ENCODE measurements around the gene MCM3.

MCM3 gene

DNA sequence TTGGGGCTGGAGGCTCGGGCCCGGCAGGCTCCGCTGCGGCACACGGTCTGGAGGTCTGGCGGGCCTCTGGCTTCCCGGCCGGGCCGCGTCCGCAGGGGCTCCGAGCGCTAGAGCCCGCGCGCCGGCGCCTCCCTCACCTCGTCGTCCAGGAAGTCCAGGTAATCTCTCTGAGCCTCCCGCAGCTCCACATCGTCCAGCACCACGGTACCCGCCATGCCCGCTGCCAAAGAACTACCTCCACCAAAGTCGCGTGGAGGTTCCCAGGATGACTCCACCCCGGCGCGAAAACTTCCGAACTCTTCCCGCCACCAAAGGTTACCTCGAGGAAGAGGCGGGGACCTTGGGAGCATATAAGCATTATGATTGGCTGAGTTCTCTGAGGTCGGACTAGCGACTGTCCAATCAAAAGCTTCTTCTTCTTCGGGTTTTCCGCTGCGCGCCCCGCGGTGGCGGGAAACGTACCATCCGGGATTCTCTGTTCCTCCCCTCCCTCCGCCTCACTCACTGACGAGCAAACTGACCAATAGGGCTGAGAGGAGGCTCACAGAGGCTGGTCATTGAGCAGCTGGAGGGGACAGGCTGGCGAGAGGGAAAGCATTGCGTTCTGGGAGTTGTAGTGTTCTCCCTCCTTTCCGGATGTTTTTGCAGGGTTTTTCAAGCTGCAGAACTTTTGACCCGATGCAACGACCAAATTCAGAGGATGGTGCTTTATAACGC is at the start of gene MCM3:
Gene MCM3 (minus strand): TSS at position 283 of the 717 bp plus-strand sequence. CDS start 68 bp downstream, at position 215.
- peak; percentile 100 for DNase-seq

DNA sequence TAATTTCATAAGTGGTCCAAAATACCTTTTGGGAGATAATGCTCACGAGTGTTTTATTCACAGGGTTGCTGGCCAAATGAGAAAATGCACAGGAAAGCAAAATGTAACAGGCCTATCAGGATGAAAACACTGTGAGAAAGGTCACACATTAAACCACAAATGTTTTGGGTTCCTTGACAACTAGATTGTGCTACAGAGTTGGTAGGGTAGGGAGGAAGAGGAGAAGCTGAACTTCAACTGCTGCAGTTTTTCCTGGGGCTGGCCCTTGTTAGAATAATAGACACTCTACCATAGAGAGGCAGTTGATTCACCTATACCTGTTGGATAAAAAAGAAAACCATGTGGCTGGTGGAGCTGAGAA is 49.3 kb upstream of the MCM3 start:
- DNase-seq, result peak; percentile 79

DNA sequence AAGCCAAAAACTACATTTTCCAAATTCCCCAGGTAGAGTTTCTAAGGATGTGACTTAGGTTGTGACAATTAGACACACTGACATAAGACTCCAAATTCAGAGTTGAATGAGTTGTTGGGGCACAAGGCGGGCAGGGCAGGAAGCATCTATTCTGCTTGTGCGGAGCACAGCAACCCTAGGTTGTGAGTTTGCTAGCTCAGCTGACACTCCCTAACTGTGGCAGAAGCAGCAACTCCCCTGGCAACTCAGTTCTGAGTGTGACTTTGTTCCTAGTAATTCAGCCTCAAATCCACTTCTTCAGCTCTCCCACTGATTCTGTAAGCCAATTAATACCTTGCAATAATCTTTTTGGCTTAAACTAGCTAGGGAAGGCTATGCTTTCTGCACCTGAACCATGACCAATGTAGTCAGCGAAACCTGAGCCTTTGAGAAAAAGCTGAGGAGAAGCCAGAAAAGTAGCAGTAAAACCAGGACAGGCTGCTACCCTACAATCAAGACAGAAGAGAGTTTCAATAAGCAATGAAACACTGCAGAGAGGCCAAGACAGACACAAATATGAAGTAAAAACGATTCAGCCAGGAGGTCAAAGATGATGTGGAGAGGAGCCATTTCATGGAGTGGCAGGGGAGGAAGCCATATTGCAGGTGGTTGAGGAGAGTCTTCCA is 47.4 kb upstream of the MCM3 start:
- DNase-seq, result no peak

DNA sequence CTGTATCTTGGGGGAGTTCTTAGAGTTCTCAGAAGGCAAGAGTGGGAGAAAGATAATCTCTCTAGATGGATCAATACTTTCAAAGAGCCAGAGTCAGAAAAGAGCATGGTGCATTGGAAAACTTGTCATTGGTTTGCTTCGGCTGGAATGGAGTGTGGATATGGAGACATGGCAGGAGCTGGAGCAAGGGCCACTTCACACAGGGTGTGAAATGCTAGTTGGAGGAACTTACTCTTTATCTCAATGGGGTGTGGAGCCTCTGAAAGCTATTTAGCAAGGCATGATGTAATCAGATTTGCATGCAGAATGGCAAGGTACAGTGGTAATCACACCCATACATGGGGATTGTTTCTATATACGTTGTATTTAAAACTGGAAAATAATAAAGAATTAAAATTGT is 45.9 kb upstream of the MCM3 start:
- DNase-seq, result peak; percentile 57

DNA sequence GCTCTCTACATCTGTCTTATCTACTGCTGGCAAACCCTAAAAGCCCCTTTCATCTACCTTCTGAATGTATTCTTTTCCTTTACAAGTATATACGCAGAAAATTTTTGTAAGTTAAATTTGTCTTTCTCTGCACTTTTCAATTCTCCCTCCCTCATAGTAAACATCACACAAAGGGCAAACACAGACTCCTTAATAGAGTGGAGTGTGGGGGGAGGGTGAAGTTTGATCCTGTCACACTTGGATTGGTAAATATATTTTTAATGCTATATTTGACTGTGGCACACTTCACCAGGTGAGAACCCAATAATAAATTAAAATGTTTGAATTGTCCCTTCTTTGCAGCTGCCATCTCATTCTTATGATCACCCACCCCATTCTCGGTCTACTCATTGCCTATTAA is 44.2 kb upstream of the MCM3 start:
- DNase-seq, result no peak

DNA sequence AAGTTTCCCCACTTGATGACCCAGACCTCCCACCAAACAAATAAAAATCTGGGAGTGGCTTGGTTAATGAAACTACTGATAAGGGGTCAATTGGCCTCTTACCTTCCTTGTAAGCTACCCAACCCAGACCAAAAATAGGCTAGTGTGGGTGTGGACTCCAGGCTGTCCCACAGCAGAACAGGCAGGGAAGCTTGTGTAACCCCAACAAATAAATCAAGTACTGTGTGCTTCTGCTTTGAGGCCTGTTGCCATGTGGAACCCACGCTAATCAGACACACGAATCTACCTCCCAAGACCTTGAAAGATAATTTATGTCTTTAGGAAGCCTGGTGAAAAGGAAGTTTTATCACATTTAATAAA is 43.7 kb upstream of the MCM3 start:
- DNase-seq, result peak; percentile 30

DNA sequence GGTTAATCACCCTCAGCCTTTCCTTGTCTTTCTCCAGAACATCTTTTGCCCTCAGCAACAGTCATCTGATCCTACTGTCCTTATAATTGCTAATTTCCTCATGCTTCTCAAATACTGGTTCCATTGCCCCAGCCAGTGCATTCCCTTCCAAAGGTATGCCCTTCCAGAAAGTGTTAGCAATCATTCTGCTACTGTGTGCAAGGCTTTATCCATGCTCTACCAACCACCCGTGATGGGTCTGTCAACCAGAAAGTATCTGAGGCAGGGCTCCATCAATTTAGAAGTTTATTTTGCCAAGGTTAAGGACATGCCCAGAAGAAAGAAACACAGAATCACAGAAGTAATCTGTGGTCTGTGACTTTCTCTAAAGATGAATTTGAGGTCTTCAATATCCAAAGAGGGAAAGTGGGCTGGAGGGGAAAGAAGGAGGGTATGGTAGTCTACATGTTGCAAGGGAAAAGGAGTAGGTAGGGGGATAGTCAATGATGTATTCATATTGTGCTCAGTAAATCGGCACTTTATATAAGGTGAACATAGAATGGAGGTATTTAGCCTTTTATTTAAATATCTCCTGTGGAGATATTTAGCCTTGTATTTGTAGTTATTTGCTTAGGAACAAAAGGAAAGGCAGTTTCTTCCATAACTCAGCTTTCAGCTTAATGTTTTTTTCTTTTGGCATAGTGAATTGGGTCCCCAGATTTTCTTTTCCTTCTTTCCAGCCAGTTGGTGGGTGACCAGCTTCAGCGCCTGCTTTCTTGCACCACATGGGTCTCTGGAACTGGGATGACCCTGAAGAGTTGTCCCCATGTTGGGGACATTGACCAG is 42.2 kb upstream of the MCM3 start:
- DNase-seq, result no peak

DNA sequence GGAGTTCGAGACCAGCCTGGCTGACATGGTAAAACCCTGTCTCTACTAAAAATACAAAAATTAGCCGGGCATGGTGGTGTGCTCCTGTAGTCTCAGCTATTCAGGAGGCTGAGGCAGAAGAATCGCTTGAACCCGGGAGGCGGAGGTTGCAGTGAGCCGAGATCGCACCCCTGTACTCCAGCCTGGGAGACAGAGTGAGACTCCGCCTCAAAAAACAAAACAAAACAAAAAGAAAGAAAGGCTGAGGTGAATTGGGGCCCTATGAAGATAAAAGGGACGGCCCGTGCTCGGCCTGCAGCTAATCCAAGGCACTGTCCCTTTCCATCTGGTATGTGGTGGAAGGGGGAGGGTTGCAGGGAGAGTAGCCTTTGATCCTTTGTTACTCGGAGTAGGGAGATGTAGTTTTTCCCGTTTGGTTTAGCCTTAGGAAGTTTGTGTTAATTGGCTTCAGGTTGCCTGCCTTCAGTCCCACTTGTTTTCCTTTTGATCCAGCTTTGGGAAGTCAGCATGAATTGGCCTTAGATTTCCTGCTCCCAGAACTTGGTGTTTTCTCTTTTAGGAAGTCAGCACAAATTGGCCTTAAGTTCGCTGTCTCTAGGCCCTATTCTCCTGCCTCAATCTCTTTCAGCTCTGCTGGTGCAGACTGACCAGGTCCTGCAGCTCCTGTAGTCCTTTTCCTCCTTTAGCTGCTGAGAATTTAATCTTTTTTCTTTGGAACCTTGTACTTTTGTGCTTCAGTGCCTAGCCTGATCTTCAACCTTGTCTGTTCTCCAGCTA is 41.3 kb upstream of the MCM3 start:
- DNase-seq, result no peak

DNA sequence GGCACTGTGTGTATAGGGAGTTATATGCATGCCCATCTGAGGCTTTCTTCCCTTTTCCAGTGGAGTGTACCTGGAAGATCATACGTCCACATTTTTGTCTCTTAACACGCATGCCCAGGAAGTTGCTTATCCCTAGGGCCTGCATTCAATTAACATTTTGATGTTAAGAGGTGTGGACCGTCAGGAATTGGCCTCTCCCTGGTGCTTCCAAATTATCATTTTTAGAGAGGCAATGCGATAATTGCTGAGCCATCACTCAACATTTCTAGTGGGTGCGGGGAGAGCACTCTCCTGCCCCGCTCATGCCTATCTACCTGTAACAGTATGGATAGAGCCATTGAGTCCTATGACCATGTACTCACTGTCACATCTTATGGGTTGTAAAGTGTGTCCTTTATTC is 39.6 kb upstream of the MCM3 start:
- no peak for DNase-seq

DNA sequence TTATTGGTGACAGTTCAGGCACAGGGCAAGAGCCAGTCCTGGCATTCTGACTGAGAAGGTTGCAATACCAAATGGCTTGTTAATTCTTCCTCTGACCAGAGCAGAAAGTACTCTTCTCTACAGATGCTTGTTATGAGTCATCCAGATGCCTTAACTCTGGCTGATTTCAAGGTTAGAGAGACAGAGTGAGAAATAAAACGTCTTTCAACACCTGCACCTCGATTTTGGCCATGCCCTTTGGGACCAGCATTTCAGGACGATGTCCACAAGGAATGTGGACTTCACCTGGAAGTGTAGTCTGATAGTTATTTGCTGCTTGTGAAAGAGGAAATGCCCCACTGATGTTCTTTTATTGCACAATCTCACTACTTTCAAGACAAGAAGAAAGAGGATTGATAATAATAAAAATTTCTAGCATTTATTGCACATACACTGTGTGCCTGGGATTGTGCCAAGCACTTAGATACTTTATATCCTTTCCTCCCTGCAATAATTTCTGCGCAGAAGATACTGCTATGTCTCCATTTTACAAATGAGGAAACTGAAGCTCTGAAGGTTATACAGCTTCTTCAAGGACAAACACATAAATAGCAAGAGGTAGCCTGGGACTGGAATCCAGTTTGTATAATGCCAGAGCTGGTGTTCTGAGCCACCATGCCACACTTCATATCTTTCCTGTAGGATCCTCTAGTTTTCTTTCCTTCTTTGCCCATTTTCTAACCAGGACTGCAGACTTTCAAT is 33.5 kb upstream of the MCM3 start:
- peak; percentile 41 for DNase-seq

DNA sequence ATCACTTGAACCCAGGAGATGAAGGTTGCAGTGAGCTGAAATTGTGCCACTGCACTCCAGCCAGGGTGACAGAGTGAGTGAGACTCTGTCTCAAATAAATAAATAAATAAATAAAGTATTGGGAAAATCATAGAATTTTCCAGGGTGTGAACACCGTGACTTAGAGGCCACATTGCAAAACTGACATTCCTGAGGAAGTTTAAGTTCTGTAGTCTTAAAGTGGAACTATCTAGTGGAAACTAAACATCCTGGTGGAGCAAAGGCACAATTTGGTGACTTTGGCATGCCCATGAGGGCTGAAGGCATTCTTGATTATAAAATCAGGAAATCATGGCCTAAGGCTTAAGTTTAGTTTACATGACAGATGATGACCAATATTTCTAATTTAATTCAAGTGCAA is 32.7 kb upstream of the MCM3 start:
- no peak for DNase-seq

DNA sequence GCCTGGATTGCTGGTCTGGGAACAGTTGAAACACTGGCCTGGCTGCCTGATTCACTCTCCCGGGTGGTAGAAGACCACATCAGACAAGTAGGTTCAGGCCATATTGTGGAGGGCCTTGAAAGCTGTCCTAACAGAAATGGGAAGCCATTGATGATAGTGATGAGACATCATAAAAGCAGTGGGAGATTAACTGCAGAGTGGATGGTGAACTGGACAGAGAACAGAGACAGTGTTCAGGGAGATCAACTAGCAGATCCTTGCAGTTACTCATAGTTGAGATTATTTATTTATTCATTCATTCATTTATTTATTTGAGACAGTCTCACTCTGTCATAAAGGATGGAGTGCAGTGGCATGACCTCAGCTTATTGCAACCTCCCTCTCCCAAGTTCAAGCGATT is 30.2 kb upstream of the MCM3 start:
- DNase-seq, result no peak

DNA sequence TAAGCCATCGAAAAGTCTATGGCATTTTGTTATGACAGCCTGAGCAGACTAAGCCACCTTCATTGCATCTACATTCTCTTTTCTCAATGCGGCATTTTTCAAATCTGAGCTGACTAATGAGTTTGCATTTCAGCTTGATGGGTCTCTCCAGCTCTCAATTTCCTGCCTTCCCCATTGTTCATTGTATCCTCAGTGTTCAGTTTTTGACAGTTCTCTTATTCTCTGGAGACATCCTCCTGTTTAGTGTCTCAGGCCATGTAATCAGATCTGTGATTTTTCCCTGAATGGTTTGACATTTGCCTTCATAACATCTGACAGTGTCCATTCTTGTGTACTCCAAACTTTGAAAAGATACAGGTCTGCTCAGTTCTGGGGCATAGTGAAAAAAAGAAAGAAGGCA is 27.9 kb upstream of the MCM3 start:
- DNase-seq, result no peak

DNA sequence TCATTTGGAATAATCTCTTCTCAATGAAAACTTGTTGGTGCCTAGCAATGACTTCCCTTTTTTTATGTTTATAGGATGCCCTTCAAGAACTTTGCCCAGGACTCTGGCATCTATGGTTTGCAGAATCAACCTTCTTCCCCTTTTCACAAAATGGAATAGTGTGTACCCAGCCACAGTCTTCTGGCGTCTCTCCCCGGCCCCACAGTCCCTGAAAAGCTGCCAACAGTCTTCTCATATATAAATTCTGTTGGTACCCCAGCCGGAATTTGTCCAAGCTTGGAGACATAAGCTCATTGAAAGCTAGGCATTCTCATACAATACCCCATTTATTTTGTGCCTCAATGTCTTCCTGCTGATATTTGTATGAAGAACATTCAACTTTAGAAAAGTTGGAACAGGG is 26.4 kb upstream of the MCM3 start:
- DNase-seq, result peak; percentile 81

DNA sequence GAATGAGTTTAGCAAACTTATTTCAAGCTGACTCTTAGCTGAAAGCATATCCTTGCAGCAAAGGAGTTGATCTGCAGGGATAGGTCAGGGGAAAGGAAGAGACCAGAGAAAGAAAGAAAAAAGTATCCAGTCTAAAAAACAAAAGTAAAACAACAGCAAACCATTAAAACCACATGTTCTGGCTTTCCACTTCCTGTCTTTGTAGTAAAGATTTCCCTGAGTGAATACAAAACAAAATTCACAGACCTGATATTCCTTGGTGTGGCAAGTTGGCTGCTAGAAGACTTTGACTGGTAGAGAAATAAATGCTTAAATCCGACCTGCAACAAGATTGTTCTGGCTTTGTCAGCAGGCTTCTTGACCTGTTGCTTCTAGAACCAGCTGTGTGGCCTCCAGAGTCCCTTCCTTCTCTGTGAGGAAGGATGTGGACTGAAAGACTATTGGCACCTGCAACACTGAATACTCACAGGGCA is 23.4 kb upstream of the MCM3 start:
- peak; percentile 26 for DNase-seq

DNA sequence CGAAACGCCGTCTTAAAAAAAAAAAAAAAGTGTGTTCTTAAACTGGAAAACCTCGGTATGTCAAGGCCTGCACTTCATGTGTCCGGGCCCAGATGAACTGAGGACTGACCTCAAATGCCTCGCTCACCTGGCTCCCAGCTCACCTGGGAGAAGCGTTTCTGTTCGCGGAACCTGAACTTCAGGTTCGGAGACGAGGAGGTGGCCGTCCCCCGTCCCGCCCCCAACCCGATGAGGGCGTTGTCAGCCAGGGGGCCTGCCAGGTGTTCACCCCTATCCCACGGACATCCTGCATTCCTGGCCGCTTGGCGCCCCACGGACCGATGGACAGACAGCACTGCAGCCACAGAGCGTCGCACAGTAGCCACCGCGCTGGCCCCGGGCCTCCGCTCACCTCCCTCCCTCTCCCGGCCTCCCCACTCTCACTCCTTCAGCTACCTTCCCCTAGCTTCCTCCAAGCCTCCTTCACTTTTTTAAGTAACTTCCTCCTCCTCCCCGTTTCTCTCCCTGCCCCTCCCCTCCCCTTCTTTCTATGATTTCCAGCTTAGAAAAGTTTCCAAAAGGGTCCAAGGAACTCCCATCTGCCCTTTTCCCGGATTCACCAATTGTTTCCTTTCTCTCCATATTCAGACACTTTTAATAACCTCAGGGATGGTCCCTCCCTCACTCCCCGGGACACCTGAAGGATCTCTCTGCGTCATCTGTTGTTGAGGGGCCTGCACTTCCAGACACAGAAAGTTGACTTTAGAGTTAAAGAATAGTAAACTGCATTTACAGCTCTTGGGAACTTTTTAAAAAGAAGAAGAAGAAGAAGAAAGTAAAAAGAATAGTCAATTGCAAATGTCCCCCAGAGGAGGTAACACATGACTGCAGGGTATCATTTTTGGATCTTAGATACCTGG is 22.7 kb upstream of the MCM3 start:
- peak; percentile 27 for DNase-seq

DNA sequence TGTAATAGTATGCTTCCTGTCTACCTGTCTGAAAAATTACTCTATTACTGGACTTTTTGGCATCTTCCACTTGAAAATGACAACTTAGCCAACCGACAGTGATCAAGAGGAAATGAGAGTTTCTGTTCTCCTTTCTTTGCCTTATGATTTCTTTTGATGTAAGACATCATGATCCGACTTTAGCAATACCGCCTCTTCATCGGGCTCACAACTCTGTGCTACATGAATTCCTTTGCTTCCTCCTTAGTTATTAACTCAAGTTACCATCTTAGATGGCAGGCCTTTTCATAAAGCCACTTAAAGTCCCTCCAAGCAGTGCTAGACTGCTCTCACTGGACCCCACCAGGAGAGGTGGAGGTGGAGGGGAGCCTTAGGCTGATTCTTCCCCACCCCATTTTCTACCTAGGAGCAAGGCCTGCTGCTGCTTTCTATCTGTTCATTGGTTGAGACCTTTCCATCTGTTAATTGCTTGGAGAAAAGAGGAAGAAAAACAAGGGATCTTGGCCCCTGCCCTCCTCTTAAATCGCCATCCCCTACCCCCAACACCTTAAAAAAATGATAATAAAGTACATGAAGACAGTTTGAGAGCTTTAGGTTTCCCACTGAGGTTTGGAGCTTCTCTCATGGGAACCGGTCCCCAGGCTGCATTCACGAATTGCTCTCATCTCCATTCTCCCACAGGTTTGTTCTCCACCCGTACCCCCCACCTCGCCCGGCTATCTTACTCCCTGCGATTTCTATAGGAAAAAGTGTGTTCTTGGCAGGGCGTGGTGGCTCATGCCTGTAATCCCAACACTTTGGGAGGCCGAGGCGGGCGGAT is 21.6 kb upstream of the MCM3 start:
- peak; percentile 23 for DNase-seq

DNA sequence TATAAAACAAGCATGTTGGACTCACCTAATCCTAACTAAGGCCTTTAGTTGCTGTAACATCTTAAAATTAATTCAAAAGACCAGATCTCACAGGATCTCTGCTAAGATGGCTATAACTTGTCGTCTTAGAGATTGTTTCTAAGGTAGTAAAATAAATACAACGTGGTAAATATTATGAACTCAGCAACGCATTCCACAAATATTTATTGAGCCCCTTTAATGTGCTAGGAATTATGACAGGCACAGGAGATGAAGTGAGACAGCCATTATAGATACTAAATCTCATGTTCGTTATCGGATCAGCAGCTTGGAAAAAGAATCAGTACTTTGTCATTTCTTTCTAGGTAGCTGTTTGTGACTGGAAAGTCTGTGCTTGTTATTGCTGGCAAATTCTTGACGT is 20.9 kb upstream of the MCM3 start:
- DNase-seq, result no peak

DNA sequence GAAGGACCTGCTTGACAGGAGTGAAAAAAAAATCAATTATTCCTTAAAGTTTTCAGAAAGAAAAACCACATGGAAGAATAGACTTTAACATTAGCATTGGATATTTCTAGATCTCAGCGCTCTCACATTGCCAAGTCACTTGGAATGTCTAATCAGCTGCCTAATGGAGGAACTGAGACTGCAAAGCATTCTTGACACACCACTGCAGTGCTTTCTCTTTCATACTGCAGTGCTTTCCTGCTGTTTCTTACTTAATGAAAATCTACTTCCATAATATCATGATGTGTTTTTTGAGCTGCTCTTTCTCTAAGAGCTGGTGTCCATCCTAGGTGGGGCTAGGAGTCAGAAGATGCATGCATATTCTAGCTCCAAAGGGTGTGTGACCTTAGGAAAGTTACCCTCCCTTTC is 20.4 kb upstream of the MCM3 start:
- peak; percentile 33 for DNase-seq

DNA sequence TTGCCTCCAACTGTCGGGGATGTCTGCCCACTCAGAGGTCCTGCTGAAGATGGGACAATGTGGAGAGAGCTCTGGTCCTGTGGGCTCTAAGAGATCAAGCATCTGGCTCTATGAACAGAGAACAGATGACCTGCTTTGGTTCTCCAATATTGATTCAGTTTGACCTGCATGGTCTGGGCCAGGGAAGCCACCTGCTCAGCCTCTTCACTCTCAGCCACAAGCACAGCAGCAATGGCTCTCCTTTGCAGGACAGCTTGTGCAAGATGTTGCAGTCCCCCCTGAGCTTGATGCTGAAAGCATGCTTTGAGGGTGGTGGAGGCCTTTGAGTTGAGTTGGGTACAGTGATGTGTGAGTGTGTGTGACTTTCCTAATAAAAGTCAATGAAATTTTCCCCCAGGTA is 18.6 kb upstream of the MCM3 start:
- no peak for DNase-seq

Measured in hematopoietic multipotent progenitor cell treated with erythropoietin and hydrocortisone succinate and interleukin-3 and kit ligand, for 4 days (in vitro differentiated cells).